A673 (cell line): ENCODE results near the gene WNT7A.

Experiments
- EZH2 ChIP-seq: fragments of 200-600 bp; sonication (generic); IDR thresholded peaks from 2 replicates; pipeline ENCODE4 v1.6.1; 2017; ENCODE audit warnings: borderline replicate concordance, low read depth, mild to moderate bottlenecking, mixed read lengths, antibody characterized with exemption, low read length; ENCODE audit not compliant: poor library complexity, severe bottlenecking
- TF ChIP-seq, protein P1 (sequence below): fragments of 300-800, 200-600 bp; sonication (generic); conservative IDR thresholded peaks from 2 replicates; pipeline ENCODE4 v1.5.1; 2017; ENCODE audit warnings: low read depth, mild to moderate bottlenecking, antibody characterized with exemption, low read length, moderate library complexity, mixed read lengths

DNA sequence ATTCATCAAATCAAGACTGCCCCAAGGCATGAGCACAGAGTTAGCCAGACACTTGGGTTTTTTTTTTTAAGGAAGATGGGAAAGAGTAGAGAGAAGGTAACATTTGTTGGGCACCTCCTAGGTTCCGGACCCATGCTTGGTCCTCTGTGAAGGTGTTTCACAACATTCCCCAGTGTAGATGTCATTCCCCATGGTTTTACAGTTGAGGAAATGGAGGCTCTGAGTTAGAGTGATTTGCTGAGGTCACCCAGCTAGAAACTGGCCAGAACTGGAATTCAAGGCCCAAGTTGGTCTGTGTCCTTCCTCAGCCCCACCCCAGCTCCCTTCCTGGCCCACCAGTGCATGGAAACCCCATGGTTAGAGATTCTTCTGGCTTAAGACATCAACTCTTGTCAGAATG is 19.9 kb downstream of the WNT7A start:
- TF ChIP-seq, protein P1, sequence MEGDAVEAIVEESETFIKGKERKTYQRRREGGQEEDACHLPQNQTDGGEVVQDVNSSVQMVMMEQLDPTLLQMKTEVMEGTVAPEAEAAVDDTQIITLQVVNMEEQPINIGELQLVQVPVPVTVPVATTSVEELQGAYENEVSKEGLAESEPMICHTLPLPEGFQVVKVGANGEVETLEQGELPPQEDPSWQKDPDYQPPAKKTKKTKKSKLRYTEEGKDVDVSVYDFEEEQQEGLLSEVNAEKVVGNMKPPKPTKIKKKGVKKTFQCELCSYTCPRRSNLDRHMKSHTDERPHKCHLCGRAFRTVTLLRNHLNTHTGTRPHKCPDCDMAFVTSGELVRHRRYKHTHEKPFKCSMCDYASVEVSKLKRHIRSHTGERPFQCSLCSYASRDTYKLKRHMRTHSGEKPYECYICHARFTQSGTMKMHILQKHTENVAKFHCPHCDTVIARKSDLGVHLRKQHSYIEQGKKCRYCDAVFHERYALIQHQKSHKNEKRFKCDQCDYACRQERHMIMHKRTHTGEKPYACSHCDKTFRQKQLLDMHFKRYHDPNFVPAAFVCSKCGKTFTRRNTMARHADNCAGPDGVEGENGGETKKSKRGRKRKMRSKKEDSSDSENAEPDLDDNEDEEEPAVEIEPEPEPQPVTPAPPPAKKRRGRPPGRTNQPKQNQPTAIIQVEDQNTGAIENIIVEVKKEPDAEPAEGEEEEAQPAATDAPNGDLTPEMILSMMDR, result no peak
- no peak for TF ChIP-seq EZH2
